ENCODE data around the gene CD69. TPM values are rescaled to one million over a fixed set of nuclear protein-coding genes. Genes with fewer than 3 reads are reported as not detected.
A peak's percentile ranks its signal among the peaks of the same experiment; 100 is the strongest.
"Not testable (repeated sequence)": the region's sequence is repeated elsewhere in the genome, so short reads cannot be mapped to it uniquely, and the experiment has no call there.

Gene CD69
- total RNA-seq, 4 donors from 2014 or later: 0.41 to 0.72 (median 0.51) TPM; not detected in 1

DNA sequence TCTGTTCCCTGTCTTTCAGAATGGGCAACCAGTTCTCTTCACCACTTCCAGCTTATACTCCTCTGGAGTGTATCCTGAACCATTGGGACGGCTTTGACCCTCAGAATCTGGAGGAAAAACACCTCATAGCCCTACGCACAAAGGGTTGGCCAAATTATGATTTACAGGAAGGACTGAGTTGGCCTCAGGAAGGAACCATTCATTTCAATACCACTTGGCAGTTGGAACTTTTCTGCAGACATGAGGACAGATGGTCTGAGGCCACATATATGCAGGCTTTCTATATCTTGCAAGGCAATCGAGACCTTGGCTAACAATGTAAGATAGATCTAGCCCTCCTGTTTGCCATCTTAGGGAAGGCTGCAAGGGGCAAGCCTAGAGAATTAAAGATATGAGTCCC is 51.8 kb downstream of the CD69 start:
- H3K9me3 ChIP-seq: no peaks in the 10 kb centered on the region
- H3K4me1 ChIP-seq: no peaks in the 10 kb centered on the region
- in situ Hi-C loops (cut with MboI; ENCODE audit: low sequenced_read_pairs in 4 of 4): loop anchor here (10.0 to 25.0 kb wide), 2 partner anchors 74 to 372 kb away; no protein-coding TSS in a partner anchor
- no peaks in the 10 kb centered on the region for H3K36me3 ChIP-seq
- H3K4me3 ChIP-seq: no peak overlapping the region
- TF ChIP-seq, protein P1, sequence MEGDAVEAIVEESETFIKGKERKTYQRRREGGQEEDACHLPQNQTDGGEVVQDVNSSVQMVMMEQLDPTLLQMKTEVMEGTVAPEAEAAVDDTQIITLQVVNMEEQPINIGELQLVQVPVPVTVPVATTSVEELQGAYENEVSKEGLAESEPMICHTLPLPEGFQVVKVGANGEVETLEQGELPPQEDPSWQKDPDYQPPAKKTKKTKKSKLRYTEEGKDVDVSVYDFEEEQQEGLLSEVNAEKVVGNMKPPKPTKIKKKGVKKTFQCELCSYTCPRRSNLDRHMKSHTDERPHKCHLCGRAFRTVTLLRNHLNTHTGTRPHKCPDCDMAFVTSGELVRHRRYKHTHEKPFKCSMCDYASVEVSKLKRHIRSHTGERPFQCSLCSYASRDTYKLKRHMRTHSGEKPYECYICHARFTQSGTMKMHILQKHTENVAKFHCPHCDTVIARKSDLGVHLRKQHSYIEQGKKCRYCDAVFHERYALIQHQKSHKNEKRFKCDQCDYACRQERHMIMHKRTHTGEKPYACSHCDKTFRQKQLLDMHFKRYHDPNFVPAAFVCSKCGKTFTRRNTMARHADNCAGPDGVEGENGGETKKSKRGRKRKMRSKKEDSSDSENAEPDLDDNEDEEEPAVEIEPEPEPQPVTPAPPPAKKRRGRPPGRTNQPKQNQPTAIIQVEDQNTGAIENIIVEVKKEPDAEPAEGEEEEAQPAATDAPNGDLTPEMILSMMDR (IDR thresholded peaks at IDR 0.05 in 4 of 5, conservative IDR thresholded peaks at IDR 0.05 in 1 of 5): no peak
- DNase-seq (no peak), ATAC-seq (no peak)
- no peaks in the 10 kb centered on the region for H3K27me3 ChIP-seq
- intact Hi-C loops (cut with DNase I; ENCODE audit: low total_unique reads): loop anchor here (5.0 kb wide), 1 partner anchor 377 kb away; no protein-coding TSS in a partner anchor
- no peak overlapping the region for H3K27ac ChIP-seq

DNA sequence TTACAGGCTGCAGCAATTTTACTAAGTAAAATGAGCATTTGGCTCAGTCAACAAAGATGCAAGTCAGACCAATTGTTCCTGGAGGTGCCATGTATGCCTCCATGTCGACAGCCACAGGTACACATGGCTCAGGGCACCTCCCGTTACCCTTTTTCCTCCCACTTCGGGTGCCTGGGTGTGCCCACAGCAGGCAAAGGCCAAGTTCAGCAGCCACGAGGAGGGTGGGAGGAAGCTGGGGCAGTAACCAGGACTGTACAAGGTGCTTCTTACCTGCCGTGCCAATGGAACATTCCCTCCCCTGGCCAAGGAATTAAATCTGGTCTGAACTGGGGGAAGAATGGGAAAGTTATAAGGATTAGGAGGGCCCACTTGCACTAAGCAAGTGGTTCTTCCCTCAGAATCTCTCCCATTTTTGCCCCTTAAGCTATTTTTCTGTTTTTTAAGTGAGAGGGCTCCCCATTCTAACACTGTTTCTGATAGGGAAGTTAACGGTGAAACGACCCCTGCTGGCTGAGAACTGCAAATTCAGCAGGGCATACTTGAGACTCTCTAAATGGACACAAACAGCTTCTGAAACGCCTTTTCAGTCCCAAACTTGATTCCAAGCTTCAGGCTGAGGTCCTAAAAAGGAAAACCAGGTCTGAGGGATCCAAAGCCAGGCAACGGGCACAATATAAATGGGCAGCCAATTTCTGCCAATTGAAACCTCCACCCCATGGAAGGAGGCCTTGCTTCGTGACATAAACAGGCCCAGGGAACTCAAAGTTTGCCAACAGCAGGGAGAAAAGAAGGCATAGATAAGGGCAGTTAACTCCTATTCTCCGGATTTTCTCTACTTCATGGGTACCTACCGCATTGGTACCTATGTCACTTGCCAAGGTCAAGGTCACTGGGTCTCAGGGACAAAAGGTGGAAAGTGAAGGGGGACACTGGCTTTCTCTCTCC is 52.6 kb downstream of the CD69 start:
- DNase-seq: no peak
- intact Hi-C loops (cut with DNase I; ENCODE audit: low total_unique reads): loop anchor here (2.0 to 5.0 kb wide), 2 partner anchors 71 to 376 kb away; no protein-coding TSS in a partner anchor
- no peaks in the 10 kb centered on the region for H3K9me3 ChIP-seq
- H3K27me3 ChIP-seq: no peaks in the 10 kb centered on the region
- ATAC-seq: no peak
- no peak overlapping the region for H3K27ac ChIP-seq
- in situ Hi-C loops (cut with MboI; ENCODE audit: low sequenced_read_pairs in 4 of 4): loop anchor here (10.0 to 25.0 kb wide), 2 partner anchors 73 to 371 kb away; no protein-coding TSS in a partner anchor
- no peaks in the 10 kb centered on the region for H3K4me1 ChIP-seq
- H3K4me3 ChIP-seq: no peak overlapping the region
- no peaks in the 10 kb centered on the region for H3K36me3 ChIP-seq
- TF ChIP-seq POLR2A (IDR thresholded peaks at IDR 0.05): no peak
- TF ChIP-seq, protein P1 (IDR thresholded peaks at IDR 0.05 in 4 of 5, conservative IDR thresholded peaks at IDR 0.05 in 1 of 5): peak; percentile 43 to 66 (median 47)

DNA sequence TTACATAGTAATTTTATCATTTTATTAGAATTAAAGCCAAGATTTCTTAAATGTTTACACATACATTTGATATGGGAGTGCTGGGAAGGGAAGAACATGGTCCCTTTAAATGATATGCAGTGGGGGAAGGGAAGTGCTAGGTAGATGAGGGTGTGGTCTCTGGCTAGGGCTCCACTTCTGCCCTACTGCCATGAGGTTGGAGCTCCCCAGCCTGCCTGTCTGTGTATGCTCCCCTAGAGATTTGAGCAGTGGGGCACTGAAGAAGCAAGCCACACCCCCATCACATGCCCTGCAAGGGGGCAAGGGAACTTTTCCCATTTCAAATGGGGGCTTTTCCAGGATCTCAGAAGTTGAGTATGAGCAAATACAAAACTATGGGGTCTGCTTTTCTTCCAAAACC is 53.3 kb downstream of the CD69 start:
- TF ChIP-seq, protein P1 (IDR thresholded peaks at IDR 0.05 in 4 of 5, conservative IDR thresholded peaks at IDR 0.05 in 1 of 5): no peak
- no peak for TF ChIP-seq POLR2A (IDR thresholded peaks at IDR 0.05)
- Histone ChIP-seq H3K9me3 (no peaks in the 10 kb centered on the region), H3K4me1 (no peaks in the 10 kb centered on the region), H3K27ac (no peak overlapping the region), H3K27me3 (no peaks in the 10 kb centered on the region), H3K4me3 (no peak overlapping the region), H3K36me3 (no peaks in the 10 kb centered on the region)
- no peak for DNase-seq
- no peak for ATAC-seq
- in situ Hi-C loops (cut with MboI; ENCODE audit: low sequenced_read_pairs in 4 of 4): loop anchor here (10.0 to 25.0 kb wide), 2 partner anchors 73 to 370 kb away; no protein-coding TSS in a partner anchor
- intact Hi-C loops (cut with DNase I; ENCODE audit: low total_unique reads): loop anchor here (2.0 to 5.0 kb wide), 2 partner anchors 71 to 375 kb away; no protein-coding TSS in a partner anchor

DNA sequence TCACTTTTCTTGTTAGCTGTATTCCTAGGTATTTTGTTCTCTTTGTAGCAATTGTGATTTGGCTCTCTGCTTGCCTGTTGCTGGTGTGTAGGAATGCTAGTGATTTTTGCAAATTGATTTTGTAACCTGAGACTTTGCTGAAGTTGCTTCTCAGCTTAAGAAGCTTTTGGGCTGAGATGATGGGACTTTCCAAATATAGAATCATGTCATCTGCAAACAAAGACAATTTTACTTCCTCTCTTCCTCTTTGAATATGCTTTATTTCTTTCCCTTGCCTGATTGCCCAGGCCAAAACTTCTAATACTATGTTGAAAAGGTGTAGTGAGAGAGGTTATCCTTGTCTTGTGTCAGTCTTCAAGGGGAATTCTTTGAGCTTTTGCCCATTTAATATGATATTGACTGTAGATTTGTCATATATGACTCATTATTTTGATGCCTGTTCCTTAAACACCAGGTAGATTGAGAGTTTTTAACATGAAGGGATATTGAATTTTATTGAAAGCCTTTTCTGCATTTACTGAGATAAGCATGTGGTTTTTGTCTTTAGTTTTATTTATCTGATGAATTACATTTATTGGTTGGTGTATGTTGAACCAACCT is 54.5 kb downstream of the CD69 start:
- no peak for DNase-seq
- intact Hi-C loops (cut with DNase I; ENCODE audit: low total_unique reads) (loop anchor here (2.0 to 5.0 kb wide), 2 partner anchors 69 to 374 kb away; no protein-coding TSS in a partner anchor), in situ Hi-C loops (cut with MboI; ENCODE audit: low sequenced_read_pairs in 4 of 4) (loop anchor here (10.0 to 25.0 kb wide), 2 partner anchors 71 to 369 kb away; no protein-coding TSS in a partner anchor)
- no peaks in the 10 kb centered on the region for H3K27me3 ChIP-seq
- no peaks in the 10 kb centered on the region for H3K36me3 ChIP-seq
- no peak overlapping the region for H3K27ac ChIP-seq
- no peak for ATAC-seq
- no peaks in the 10 kb centered on the region for H3K4me1 ChIP-seq
- H3K9me3 ChIP-seq: no peaks in the 10 kb centered on the region
- TF ChIP-seq POLR2A (IDR thresholded peaks at IDR 0.05): no peak
- TF ChIP-seq, protein P1 (IDR thresholded peaks at IDR 0.05 in 4 of 5, conservative IDR thresholded peaks at IDR 0.05 in 1 of 5): no peak
- H3K4me3 ChIP-seq: no peak overlapping the region

DNA sequence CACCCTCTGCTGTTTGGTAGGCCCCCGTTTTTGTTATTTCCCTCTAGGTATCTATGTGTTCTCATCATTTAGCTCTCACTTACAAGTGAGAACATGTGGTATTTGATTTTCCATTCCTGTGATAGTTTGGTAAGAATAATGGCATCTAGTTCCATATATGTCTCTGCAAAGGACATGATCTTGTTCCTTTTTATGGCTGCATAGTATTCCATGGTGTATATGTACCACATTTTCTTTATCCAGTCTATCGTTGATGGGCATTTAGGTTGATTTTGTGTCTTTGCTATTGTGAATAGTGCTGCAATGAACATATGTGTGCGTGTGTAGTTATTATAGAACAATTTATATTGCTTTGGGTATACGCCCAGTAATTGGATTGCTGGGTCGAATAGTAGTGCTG is 56.1 kb downstream of the CD69 start:
- H3K4me1 ChIP-seq; H3K4me3 ChIP-seq; H3K9me3 ChIP-seq; DNase-seq; H3K27ac ChIP-seq; H3K36me3 ChIP-seq; intact Hi-C loops (cut with DNase I; ENCODE audit: low total_unique reads); ATAC-seq; H3K27me3 ChIP-seq: not testable (repeated sequence)
- in situ Hi-C loops (cut with MboI; ENCODE audit: low sequenced_read_pairs in 4 of 4): loop anchor here (10.0 to 25.0 kb wide), 2 partner anchors 70 to 367 kb away; no protein-coding TSS in a partner anchor

Data from gastrocnemius medialis (tissue), 4 donors.